Fibroblast of skin of left biceps (primary cell): ENCODE measurements around the gene NLK.
"Not testable (repeated sequence)": the region's sequence is repeated elsewhere in the genome, so short reads cannot be mapped to it uniquely, and the experiment has no call there.

Source experiments
- DNase-seq, 2 experiments: peaks; one replicate each; pipeline ENCODE4 v3.0.0-alpha.2; 2013; ENCODE audit warnings: low read depth in 2 of 2

NLK gene

DNA sequence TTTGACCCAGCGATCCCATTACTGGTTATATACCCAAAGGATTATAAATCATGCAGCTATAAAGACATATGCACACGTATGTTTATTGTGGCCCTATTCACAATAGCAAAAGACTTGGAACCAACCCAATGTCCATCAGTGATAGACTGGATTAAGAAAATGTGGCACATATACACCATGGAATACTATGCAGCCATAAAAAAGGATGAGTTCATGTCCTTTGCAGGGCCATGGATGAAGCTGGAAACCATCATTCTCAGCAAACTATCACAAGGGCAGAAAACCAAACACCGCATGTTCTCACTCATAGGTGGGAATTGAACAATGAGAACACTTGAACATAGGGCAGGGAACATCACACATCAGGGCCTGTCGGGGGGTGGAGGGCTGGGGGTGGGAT is 112.9 kb downstream of the NLK start:
- not testable (repeated sequence) for DNase-seq

DNA sequence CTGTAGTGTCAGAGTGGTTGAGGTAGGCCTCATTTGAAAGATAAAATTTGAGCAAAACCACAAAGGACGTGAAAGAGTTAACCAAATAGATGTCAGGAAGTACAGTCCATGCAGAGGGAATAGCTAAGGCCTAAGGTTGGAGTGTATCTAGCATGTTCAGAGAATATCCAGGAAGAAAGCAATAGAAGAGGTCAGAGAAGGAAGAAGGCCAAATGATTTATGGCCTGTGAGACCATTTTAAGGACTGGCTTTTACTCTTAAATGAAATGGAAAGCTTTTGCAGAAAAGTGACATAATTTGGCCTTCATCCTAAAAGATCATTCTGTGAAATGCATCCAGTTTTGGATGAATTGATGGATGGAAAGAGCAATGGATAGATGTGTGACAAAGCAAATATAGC is 116.5 kb downstream of the NLK start:
- no peak for DNase-seq

DNA sequence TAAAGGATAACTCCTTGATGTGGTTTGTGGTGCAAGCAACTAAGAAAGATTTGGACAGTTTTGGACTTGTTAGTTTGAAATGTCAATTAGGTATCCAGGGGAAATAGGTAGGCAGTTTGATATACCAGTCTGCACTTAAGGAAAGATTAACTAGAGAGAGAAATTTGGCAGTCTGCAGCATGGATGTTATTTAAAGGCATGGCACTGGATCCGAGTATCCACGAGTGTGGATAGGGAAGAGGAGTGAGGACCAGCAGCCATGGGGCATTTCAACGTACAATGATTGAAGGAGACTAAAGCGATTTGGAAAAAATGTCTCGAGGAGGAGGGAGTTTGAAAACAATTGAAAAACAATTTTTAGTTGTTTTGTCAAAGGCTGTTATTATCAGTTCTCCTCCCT is 117.4 kb downstream of the NLK start:
- no peak for DNase-seq

DNA sequence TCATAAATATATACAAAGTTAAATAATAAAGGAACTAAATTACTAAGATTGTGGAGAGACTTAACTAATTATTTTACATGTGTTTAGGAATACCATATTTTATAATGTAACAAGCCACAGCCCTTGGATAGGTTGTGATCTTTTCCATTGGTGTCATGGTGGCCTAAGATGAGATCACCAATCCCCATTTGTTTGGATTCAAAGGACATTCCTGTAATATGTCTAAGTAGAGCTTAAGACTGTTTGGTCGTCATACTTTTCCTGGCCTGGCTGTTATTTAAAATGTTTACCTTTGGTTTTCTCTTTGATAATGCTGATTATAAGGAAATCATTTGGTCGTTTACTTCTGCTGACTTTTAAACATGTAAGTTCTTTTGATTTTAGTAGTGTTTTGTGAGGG is 118.1 kb downstream of the NLK start:
- DNase-seq = no peak

DNA sequence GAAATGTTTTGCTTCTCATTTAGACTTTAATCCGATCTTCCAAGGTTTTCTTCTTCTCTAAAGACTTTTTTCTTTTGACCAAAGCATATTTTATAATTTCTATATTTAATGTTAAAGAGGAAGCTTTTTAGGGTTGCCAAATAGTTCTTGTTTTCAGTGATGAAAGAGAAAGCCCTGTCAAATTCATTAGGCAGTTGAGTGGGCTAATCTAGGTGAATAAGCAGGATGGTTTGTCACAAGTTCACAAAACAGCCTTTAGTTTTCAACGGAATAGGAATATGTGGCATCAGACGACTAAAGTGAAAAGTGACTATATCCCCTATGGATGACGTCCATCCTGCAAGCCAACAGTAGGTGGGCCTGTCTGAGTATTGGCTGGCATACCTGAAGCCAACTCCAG is 118.8 kb downstream of the NLK start:
- no peak for DNase-seq

DNA sequence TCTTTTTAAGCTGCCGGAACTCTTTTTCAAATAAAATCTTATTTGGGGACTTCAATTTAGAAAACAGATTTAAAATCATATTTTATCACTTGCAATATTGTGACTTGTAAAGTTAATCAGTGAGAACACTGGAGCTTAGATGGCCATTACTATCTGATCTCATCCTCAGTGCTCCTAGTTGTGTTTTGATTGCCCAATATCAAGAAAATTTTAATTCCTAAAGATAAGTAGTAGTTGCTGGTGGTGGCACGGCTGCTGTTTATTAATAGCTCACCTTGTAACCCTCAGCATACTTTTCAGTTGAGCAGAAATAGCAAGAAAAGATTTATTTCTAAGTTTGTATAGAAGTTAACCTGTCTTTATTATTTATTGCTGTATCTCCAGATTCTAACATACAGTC is 124.0 kb downstream of the NLK start:
- no peak for DNase-seq

DNA sequence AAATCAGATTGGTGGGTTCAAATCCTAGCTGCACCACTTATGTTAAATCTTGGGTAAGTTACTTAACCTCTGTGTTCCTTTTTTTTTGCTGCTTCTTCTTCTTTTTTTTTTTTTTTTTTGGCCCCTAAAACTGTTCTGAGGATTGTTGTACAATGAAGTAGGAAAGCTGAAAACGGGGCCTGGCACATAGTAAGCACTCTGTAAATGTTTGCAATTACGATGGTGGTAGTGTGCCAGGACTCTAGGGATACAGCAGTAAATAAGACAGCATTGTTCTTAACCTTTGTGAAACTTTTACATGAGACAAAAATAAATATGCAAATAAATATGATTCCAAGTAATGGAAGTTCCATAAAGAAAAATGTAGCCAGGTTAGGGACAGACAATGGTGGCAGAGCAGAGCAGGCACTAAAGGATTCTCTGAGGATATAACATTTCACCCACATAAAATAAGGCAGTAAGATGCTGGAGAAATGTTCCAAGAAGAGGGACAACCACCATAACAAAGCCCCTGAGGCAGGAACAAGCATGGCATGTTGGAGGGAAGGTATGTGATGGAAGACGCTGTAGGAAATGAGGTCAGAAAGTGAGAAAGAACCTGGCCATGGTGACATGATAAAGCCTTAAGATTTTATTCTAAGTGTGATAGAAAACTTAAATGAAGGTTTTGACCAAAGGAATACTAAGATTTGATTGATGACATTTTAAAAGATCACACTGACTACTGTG is 127.3 kb downstream of the NLK start:
- DNase-seq = no peak

DNA sequence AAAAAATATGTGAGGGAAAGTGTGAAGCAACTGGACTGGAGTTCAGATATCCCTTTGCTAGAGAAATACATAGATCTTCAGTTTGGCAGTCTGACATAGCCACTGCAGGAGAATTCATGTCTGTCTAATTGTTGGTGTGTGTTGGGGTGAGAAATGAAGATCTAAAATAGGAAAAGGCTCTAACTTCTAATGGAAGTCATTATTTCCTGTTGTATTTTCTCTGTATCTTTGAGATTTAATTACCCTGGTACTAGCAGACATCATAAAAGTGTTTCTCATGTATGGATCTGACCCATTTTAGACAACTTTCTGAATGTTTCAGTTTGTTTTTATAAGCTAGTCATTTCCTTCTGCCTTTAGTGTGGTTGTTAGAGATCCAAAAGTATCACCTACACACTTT is 128.3 kb downstream of the NLK start:
- DNase-seq = no peak

DNA sequence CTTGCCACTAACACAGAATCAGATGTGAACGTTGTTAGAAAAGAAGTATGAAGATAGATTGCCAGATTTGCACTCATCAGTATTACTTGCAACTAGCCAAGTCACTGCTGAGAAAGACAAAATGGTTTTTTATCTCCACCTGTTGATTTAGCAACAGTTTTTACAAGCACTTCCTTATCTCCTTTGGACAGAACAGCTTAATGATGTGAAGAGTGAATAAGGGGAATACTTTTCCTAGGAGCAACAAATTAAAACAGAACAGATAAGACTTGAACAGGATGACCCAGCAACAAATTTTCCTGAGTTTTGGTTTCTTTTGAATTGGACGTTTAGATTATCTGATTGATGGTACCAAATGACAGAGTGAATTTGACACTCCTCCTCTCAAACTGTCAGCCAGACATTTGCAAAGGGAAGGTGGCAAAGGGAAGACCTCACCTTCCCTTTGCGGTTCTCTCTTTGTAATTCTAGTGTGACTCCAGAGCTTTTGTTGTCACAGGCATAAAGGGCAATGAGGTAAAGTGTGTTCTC is 130.6 kb downstream of the NLK start:
- DNase-seq = no peak

DNA sequence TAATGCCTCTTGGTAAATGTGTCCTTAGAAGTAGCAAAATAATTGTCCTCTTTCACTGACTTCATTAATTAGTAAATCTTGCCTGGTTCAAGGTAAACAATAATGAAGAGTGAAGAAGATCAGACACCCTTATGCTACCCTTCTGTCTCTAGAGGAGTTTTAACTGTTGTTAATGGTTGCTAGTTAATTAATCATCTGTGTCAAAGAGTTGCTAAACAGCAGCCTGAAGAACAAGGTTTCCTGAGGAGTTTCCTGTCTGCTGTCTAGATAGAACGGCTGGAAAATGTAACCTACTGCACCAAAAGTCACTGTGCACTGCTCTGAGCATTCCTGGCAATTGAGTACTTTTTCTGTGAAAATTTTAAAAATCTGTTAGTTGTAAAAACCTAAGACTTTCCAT is 131.3 kb downstream of the NLK start:
- no peak for DNase-seq

DNA sequence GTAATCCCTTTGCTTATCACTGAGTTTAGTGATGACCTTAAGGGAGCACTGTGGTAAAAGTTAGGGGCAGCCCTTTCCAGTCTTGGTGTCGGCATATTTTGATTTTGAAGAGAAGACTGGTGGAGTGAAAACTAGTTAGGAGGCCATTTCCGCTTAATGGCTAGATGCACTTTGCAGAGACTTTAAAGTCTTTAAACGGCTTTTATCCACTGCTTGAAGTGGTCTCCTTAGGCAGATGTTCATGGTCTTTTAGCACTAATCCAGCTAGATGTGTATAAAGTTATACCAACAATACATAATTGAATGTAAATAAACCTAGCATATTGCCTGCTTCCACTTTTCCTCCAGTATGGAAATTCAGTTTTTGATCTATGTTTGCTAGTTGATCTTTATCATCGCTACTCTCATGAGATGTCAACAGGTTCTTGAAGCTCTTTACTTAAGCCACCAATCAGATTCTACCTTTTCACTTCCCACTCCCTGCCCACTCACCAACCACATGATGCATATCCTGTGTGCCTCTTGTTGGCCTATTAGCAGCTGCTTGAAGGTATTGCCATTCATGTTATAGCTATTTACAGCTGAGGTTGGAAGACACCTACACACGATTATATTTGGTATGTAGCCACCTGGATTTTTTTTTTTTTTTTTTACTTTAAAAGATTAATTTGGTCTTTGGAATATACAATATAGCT is 132.0 kb downstream of the NLK start:
- no peak for DNase-seq

DNA sequence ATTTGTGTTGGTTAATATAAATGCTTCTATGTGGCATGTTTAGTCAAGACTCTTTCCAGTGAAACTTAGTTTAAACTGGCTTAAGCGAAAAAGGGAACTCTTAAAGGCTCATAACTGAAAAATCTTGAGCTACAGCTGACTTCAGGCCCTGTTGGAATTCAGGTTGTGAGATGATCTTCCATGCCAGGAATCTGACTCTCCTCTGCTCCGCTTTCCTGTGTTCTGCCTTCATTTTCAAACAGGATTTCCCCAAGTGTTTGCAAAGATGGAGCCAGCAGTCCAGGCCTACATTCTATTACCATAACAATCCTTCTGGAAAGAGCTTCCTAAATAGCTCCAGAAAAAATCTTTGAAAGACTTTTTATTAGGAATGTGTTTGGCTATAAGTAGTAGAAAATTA is 134.9 kb downstream of the NLK start:
- DNase-seq = no peak

DNA sequence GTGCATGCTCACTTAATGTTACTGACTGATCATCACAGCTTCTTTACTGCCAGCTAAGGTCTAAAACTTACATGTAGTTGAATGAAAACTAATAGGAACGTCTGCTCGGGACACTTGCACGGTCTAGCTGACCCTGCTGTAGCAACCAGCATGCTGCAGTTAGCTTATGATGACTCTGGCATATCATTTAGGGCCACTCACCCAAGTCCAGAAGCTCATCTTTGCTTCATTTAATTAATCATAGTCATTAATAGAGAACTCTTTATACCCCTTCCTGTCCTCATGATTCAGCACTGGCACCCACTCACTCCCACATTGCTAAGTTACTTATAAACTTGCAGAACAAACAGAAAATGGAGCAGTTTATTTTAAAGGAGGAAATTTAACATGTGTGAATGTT is 136.3 kb downstream of the NLK start:
- DNase-seq = no peak

DNA sequence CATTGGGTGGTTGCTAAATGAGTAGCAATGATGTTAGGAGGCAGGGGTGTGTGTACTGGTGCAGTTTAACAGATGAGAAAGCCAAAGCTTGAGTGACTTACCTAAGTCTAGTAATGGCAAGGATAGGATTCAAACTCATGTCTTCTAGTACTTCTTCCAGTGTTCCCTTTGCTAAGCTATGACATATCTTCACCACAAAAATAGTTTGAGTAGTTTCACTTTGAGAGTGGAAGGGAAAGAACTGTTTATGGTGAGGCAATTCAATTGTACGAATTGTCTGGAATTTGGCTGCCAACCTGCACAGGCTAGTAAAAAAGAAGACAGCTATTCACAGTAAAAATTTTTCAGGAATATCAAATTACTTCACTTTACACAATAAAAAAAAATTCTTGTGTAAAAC is 138.0 kb downstream of the NLK start:
- no peak for DNase-seq

DNA sequence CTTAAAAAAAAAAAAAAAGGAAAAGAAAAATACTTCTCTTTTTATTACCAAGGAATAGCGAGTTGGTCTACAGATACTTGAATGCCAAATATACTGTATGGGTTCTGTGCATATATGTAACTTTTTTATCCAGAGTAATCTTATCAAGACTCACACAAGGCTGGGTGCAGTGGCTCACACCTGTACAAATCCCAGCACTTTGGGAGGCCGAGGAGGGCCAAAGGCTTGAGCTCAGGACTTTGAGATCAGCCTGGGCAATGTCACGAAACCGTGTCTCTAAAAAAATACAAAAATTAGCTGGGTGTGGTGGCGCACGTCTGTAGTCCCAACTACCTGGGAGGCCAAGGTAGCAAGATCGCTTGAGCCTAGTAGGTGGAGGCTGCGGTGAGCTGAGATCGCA is 139.1 kb downstream of the NLK start:
- no peak for DNase-seq

DNA sequence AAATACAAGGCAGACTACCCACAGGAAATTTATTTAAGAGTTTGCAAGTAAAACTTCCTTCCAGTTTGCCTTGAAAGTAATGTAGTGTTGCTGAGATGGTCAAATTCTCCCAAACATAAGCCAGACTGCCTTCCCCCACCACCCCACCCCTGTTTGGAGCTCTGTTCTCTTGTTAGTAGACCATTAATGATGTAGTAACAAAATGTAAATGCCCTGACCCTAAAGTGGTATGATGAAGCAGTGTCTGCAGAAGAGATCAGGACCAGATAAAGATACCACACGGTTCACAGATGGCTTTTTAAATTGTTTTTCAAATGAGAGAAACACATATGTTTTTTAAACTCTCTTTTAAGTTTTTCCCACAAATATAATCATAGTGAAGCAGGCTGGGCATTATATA is 140.1 kb downstream of the NLK start:
- DNase-seq = no peak

DNA sequence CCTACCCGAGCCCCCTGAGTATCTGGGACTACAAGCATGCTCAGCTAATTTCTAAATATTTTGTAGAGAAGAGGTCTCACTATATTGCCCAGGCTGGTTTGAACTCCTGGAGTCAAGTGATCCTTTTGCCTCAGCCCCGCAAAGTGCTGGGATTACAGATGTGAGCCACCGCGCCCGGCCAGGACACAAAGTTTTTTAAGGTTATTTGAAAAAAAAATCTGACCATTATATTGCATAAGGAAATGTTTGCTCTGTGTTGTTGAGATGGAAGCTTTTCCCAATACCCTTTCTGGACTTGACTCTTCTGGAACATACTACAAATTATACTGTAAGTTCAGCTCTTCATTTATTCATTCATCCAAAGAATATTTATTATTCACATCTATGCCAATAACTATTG is 143.2 kb downstream of the NLK start:
- no peak for DNase-seq

DNA sequence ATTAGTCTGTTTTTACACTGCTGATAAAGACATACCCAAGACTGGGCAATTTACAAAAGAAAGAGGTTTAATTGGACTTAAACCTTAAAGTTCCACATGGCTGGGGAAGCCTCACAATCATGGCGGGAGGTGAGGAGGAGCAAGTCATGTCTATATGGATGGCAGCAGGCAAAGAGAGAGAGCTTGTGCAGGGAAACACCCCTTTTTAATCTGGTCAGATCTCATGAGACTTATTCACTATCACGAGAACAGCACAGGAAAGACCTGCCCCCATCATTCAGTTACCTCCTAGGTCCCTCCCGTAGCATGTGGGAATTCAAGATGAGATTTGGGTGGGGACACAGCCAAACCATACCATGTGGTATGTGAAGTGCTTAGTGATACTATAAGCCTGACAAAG is 144.0 kb downstream of the NLK start:
- DNase-seq = not testable (repeated sequence)

DNA sequence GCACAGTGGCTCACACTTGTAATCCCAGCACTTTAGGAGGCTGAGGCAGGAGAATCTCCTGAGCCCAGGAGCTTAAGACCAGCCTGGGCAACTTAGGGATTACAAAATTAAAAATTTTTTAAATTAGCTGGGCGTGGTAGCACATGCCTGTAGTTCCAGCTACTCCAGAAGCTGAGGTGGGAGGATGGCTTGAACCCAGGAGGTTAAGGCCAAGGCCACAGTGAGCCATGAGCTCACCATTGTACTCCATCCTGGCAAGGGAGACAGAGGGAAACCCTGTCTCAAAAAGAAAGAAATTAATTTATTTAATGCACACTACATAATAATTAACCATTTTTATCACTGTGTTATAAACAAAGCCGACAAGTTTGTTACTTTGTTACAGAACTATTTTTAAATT is 145.5 kb downstream of the NLK start:
- no peak for DNase-seq

DNA sequence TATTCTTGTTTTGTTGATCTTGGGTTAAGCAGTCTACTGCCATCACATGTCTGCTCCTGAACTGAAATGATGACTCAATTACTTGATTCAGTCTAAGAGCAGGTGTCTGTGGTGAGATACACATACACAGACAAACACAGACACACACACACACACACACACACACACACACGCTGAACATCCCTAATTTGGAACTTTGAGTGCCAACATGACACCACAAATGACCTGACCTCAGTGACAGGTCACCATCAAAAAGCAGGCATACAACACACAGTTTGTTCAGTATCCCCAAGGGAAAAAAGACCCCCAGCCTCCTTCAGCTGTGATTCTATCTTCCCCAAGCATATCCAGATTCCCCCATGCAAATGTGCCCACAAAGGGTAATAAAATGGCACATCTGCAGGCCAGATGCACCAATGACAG is 146.4 kb downstream of the NLK start:
- DNase-seq = no peak

DNA sequence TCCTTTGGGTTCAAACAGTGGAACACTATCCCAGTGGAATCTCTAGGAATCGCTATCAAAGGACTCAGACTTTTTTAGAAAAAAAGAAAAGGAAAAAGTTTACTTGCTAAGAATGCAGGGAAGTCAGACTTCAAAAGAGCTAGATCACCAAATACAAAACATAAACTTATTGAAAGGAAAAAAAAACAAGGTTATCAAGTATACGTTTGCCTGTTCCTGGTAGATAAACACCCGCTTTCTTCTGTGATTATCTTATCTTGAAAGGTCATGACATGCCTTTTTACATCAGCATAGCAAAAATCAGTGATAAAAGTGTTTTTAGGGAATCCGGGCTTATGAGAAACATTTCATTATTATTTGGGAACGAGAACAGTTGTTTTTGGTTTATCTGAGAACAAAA is 147.2 kb downstream of the NLK start:
- DNase-seq = no peak

DNA sequence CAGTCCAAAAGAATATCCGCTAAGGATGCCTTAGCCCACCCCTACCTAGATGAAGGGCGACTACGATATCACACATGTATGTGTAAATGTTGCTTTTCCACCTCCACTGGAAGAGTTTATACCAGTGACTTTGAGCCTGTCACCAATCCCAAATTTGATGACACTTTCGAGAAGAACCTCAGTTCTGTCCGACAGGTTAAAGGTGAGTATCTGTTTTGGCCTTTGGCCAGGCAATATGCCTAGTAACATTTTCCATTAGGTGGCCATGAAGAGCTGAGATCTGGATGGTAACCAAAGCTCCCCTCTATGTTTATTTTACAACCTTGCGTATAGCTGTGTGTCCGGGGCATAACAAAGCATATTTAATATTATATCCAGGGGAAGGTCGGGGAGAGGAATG is 148.5 kb downstream of the NLK start:
- no peak for DNase-seq

DNA sequence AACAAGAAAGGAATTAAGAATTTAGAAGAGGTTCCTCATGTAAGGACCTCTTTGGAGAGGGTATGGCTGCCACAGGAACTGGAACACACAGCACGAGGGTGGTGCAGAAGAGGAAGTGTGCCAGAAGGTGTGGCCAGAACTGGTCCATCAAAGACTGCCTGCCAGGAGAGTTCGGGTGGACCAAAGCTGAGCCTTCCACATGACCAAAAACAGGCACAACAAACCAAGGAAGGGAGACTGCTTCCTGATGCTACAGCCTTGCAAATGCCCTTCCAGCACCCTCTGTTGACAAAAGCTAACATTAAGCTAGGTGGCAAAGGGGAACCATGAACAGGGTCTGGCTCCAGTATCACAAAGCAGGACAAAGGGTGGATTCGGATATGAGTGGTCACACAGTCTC is 150.8 kb downstream of the NLK start:
- DNase-seq = no peak

DNA sequence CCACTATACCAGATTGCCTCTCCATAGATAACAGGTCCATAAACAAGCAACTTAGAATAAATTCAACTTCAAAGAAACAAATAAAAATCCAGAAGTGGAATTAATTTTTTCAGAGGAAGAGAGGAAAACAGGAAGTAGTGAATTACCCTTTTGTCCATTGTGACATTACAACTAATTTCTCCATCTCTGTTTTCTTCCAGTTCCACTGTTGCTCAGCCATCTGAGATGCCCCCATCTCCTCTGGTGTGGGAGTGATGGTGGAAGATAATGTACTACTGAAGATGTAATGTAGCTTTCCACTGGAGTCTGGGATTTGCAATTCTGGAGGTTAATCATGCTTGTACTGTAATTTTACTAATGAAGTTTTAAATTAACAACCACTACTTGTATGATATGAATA is 151.9 kb downstream of the NLK start:
- no peak for DNase-seq
